Measurements from ENCODE around the gene MAGI2.

MAGI2 gene

DNA sequence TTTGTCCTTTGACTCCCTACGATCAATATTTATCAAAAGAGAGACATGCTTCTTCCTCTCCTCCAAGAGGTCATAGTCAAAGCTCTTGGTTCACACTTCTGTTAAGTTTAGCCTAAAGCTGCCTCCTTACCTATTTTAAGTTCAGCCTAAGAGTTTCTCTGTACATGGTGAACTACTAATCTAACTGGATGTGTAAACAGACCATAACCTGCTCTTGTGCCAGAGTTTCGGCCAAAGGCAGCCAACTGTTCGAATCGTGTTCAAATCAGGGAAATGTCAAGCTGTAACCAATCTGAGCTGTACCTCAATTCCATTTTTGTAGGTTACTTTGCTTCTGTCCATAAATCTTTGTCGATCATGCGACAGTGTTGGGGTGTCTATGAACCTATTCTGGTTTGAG is 1240.1 kb downstream of the MAGI2 start:
- TF ChIP-seq EZH2phosphoT487 (conservative IDR thresholded peaks at IDR 0.05; ENCODE audit: low read length), result no peak
- Histone ChIP-seq H4K20me1 (ENCODE audit: low read depth, low read length) (no peaks in the 10 kb centered on the region), H3K9ac (ENCODE audit: low read length) (no peak overlapping the region), H2AFZ (ENCODE audit: low read depth, low read length, severe bottlenecking) (no peak overlapping the region), H3K27ac (ENCODE audit: low read depth, low read length) (no peak overlapping the region), H3K4me2 (ENCODE audit: low read depth, low read length, poor library complexity, severe bottlenecking) (no peak overlapping the region), H3F3A (ENCODE audit: insufficient read depth) (no peaks in the 10 kb centered on the region), H3K9me2 (replicated peaks; ENCODE audit: insufficient read depth, low read length) (no peaks in the 10 kb centered on the region), H3K36me3 (ENCODE audit: low read length) (no peaks in the 10 kb centered on the region), H3K9me3 (ENCODE audit: insufficient read depth, low read length) (no peaks in the 10 kb centered on the region), H3K79me2 (ENCODE audit: insufficient read depth, low read length) (no peaks in the 10 kb centered on the region), H3K27me3 (ENCODE audit: low read length) (no peaks in the 10 kb centered on the region), H3K4me3 (ENCODE audit: insufficient read depth, low read length, poor library complexity, severe bottlenecking) (no peak overlapping the region)

DNA sequence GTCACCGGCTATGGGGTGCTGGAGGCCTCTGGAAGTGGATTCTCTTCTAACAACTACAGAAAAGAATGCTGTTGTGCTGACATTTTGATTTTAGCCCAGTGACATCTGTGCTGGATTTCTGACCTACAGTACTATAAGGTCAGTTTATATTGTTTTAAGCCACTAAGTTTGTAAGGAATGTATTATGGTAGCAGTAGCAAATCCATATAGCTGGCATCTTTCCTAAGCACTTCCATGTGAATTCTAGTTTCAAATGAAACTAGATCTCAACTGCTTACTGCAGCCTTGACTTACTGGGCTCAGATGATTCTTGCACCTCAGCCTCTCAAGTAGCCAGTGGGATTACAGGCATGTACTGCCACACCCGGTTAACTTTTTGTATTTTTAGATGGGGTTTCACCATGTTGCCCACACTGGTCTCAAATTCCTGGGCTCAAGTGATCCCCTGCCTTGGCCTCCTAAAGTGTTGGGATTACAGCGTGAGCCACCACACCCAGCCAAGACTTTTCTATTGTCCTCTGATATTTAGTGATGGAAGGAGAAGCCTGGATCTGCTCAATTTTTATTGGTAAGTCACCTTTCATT is 1240.9 kb downstream of the MAGI2 start:
- Histone ChIP-seq H3K9me3 (ENCODE audit: insufficient read depth, low read length) (no peaks in the 10 kb centered on the region), H3K79me2 (ENCODE audit: insufficient read depth, low read length) (no peaks in the 10 kb centered on the region), H3K9me2 (replicated peaks; ENCODE audit: insufficient read depth, low read length) (no peaks in the 10 kb centered on the region), H3K36me3 (ENCODE audit: low read length) (no peaks in the 10 kb centered on the region), H3F3A (ENCODE audit: insufficient read depth) (no peaks in the 10 kb centered on the region), H3K4me3 (ENCODE audit: insufficient read depth, low read length, poor library complexity, severe bottlenecking) (no peak overlapping the region), H3K9ac (ENCODE audit: low read length) (no peak overlapping the region), H4K20me1 (ENCODE audit: low read depth, low read length) (no peaks in the 10 kb centered on the region), H2AFZ (ENCODE audit: low read depth, low read length, severe bottlenecking) (no peak overlapping the region), H3K4me2 (ENCODE audit: low read depth, low read length, poor library complexity, severe bottlenecking) (no peak overlapping the region), H3K27ac (ENCODE audit: low read depth, low read length) (no peak overlapping the region), H3K27me3 (ENCODE audit: low read length) (no peaks in the 10 kb centered on the region)
- TF ChIP-seq, protein P1, sequence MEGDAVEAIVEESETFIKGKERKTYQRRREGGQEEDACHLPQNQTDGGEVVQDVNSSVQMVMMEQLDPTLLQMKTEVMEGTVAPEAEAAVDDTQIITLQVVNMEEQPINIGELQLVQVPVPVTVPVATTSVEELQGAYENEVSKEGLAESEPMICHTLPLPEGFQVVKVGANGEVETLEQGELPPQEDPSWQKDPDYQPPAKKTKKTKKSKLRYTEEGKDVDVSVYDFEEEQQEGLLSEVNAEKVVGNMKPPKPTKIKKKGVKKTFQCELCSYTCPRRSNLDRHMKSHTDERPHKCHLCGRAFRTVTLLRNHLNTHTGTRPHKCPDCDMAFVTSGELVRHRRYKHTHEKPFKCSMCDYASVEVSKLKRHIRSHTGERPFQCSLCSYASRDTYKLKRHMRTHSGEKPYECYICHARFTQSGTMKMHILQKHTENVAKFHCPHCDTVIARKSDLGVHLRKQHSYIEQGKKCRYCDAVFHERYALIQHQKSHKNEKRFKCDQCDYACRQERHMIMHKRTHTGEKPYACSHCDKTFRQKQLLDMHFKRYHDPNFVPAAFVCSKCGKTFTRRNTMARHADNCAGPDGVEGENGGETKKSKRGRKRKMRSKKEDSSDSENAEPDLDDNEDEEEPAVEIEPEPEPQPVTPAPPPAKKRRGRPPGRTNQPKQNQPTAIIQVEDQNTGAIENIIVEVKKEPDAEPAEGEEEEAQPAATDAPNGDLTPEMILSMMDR (IDR thresholded peaks at IDR 0.05; ENCODE audit: insufficient read depth, low read length, poor library complexity, severe bottlenecking), result no peak
- no peak for TF ChIP-seq EZH2phosphoT487 (conservative IDR thresholded peaks at IDR 0.05; ENCODE audit: low read length)

DNA sequence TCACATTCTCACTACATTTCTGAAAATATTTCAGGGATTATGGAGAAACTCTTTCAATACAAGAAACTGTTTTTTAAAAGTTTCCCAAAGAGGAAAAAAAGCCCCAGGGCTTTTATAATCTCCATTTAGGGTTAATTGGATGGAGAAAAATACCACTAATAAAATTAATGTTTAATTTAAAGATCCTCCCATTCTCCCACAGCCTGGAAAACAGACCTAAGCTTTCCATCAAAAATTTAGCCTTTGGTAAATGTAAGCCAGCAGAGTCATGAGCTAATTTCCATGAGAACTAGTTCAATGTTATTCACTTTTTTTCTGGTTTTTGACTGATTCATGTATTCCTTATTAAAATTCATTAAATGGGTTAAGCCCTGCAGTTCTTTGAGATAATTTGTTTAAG is 1246.2 kb downstream of the MAGI2 start:
- Histone ChIP-seq H3K79me2 (ENCODE audit: insufficient read depth, low read length) (no peaks in the 10 kb centered on the region), H3K4me2 (ENCODE audit: low read depth, low read length, poor library complexity, severe bottlenecking) (no peak overlapping the region), H3K9me2 (replicated peaks; ENCODE audit: insufficient read depth, low read length) (no peaks in the 10 kb centered on the region), H3K9ac (ENCODE audit: low read length) (no peak overlapping the region), H4K20me1 (ENCODE audit: low read depth, low read length) (no peaks in the 10 kb centered on the region), H3K27ac (ENCODE audit: low read depth, low read length) (no peak overlapping the region), H2AFZ (ENCODE audit: low read depth, low read length, severe bottlenecking) (no peak overlapping the region), H3K27me3 (ENCODE audit: low read length) (no peaks in the 10 kb centered on the region), H3K9me3 (ENCODE audit: insufficient read depth, low read length) (no peaks in the 10 kb centered on the region), H3K4me3 (ENCODE audit: insufficient read depth, low read length, poor library complexity, severe bottlenecking) (no peak overlapping the region), H3K36me3 (ENCODE audit: low read length) (no peaks in the 10 kb centered on the region), H3F3A (ENCODE audit: insufficient read depth) (no peaks in the 10 kb centered on the region)
- TF ChIP-seq, protein P1 (IDR thresholded peaks at IDR 0.05; ENCODE audit: insufficient read depth, low read length, poor library complexity, severe bottlenecking), result no peak
- TF ChIP-seq EZH2phosphoT487 (conservative IDR thresholded peaks at IDR 0.05; ENCODE audit: low read length), result no peak

GRCh38 chr7:78206769-78207168 is 1246.7 kb downstream of the MAGI2 start:
- Histone ChIP-seq H3K27me3 (ENCODE audit: low read length) (no peaks in the 10 kb centered on the region), H3K79me2 (ENCODE audit: insufficient read depth, low read length) (no peaks in the 10 kb centered on the region), H3K9me2 (replicated peaks; ENCODE audit: insufficient read depth, low read length) (no peaks in the 10 kb centered on the region), H2AFZ (ENCODE audit: low read depth, low read length, severe bottlenecking) (no peak overlapping the region), H3K27ac (ENCODE audit: low read depth, low read length) (no peak overlapping the region), H4K20me1 (ENCODE audit: low read depth, low read length) (no peaks in the 10 kb centered on the region), H3K36me3 (ENCODE audit: low read length) (no peaks in the 10 kb centered on the region), H3F3A (ENCODE audit: insufficient read depth) (no peaks in the 10 kb centered on the region), H3K9ac (ENCODE audit: low read length) (no peak overlapping the region), H3K4me2 (ENCODE audit: low read depth, low read length, poor library complexity, severe bottlenecking) (no peak overlapping the region), H3K4me3 (ENCODE audit: insufficient read depth, low read length, poor library complexity, severe bottlenecking) (no peak overlapping the region), H3K9me3 (ENCODE audit: insufficient read depth, low read length) (no peaks in the 10 kb centered on the region)
- no peak for TF ChIP-seq EZH2phosphoT487 (conservative IDR thresholded peaks at IDR 0.05; ENCODE audit: low read length)
